HG03045 (cell line): ENCODE measurements around the gene ETFA.

Source experiments
- ATAC-seq: cut with Tn5 transposase; IDR thresholded peaks from one replicate; pipeline ENCODE4 v1.9.1; 2021; ENCODE audit warnings: mild to moderate bottlenecking, moderate library complexity; ENCODE audit not compliant: unreplicated experiment

The ETFA gene

GRCh38 chr15:76176487-76177085 lies 134.7 kb downstream of the ETFA start:
- ATAC-seq = no peak

GRCh38 chr15:76176059-76176458 lies 135.2 kb downstream of the ETFA start:
- ATAC-seq = no peak

GRCh38 chr15:76175442-76175841 lies 135.8 kb downstream of the ETFA start:
- ATAC-seq = no peak

- ATAC-seq = no peak
Observed at GRCh38 chr15:76174654-76175053, 136.6 kb downstream of the ETFA start.

GRCh38 chr15:76173317-76173834 lies 137.9 kb downstream of the ETFA start:
- no peak for ATAC-seq

- ATAC-seq = no peak
Observed at GRCh38 chr15:76172782-76173181, 138.5 kb downstream of the ETFA start.

GRCh38 chr15:76169911-76170800 lies 141.1 kb downstream of the ETFA start:
- no peak for ATAC-seq

- no peak for ATAC-seq
Observed at GRCh38 chr15:76169018-76169417, 142.3 kb downstream of the ETFA start.

- ATAC-seq = no peak
Observed at GRCh38 chr15:76168237-76168984, 142.9 kb downstream of the ETFA start.

GRCh38 chr15:76165951-76166350 lies 145.3 kb downstream of the ETFA start:
- no peak for ATAC-seq
